GM12872 (cell line): ENCODE data around the gene LRRFIP2.

Experiments
- CTCF ChIP-seq: IDR thresholded peaks from 3 replicates; pipeline ENCODE4 v1.5.1; 2011; ENCODE audit warnings: low read depth, mild to moderate bottlenecking, low read length, moderate library complexity; ENCODE audit not compliant: insufficient read depth

LRRFIP2 gene

GRCh38 chr3:37016903-37017302 is 157.5 kb downstream of the LRRFIP2 start:
- TF ChIP-seq CTCF, result no peak

- no peak for TF ChIP-seq CTCF
Measured at GRCh38 chr3:37015642-37016041, 158.7 kb downstream of the LRRFIP2 start.

GRCh38 chr3:37014620-37015019 is 159.8 kb downstream of the LRRFIP2 start:
- TF ChIP-seq CTCF, result no peak
